GM21367 (cell line): ENCODE results near the gene CCM2L.
"Not testable (repeated sequence)": the region's sequence is repeated elsewhere in the genome, so short reads cannot be mapped to it uniquely, and the experiment has no call there.

Source experiments
- ATAC-seq: cut with Tn5 transposase; IDR thresholded peaks from one replicate; pipeline ENCODE4 v1.9.1; 2021; ENCODE audit not compliant: unreplicated experiment

Gene CCM2L

DNA sequence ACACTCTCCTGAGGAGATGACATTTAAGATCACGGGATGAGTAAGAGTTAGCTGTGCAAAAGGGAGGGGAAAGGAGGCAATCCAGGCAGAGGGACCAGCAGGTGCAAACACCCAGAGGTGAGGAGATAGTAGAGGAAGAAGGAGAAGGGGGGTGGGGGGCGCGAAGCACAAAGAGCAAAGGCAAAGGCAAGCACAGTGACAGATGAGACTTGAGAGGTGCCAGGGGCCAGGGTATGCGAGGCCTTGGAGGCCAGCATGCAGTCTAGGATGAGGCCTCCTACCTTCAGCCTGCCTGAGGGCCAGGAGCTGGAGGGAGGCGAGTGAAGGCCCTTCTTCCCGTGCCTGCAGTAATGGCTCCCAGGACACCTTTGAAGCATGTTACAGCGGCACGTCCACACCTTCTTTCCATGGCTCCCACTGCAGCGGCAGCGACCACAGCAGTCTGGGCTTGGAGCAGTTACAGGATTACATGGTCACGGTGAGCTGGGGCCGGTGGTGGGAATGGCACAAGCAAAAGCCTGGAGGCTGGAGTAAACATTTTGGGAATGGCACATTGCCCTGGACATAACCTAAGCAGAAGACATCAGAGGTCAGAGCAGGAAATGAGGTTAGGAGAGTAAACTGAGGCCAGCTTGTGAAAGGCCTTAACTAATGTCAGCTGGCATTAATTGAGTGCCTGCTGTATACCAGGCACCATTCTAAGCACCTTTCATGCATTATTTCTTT lies 18.6 kb downstream of the CCM2L start:
- no peak for ATAC-seq

DNA sequence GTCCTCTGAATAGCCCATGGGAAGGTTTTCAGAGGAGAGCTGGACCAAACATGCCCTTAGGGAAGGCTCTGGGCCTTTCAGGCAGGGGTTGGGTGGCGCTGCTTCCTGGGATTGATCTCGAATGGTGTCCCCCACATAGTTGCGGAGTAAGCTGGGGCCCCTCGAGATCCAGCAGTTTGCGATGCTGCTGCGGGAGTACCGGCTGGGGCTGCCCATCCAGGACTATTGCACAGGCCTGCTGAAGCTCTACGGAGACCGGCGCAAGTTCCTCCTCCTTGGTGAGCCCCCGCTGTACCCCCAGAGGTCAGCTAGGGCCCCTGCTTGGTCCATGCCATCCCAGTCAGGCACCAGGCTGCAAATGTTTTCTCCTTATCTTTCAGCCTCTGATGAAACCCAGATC lies 19.3 kb downstream of the CCM2L start:
- ATAC-seq, result no peak

DNA sequence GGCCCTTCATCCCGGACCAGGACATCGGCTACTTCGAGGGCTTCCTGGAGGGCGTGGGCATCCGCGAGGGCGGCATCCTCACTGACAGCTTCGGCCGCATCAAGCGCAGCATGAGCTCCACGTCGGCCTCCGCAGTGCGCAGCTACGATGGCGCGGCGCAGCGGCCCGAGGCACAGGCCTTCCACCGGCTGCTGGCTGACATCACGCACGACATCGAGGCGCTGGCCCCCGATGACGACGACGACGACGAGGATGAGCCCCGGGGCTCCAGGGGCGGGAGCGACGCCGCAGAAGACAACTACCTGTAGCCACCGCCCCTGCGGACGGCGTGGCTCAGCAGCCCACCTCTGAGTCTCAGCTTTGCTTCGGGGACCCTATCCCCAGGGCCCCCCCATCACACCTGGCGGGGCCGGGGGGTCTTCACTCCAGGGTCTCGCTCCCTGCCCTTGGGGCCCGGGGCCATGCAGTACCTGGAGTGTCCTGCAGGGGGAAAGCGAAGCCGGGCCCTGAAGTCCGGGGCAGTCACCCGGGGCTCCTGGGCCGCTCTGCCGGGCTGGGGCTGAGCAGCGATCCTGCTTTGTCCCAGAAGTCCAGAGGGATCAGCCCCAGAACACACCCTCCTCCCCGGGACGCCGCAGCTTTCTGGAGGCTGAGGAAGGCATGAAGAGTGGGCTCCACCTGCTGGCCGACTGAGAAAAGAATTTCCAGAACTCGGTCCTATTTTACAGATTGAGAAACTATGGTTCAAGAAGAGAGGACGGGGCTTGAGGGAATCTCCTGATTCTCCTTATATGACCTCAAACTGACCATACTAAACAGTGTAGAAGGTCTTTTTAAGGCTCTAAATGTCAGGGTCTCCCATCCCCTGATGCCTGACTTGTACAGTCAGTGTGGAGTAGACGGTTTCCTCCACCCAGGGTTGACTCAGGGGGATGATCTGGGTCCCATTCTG lies 21.0 kb downstream of the CCM2L start:
- no peak for ATAC-seq

DNA sequence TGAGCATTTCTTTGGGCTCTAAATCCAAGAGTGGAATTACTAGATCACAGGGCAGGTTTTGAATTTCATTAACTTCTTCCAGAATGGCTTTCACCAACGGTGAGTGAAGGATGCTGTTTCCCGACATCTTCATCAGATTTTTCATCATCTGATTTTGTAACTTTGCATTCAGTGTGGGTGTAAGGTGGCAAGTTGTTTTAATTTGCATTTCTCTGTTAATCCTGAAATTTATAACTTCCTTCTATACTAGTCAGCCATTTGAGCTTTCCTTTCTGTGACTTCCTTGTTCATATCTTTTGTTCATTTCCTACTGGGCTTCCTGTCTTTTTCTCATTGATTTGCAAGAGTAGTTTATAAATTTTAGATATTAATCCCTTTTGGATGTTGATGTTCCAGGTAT lies 23.1 kb downstream of the CCM2L start:
- no peak for ATAC-seq

DNA sequence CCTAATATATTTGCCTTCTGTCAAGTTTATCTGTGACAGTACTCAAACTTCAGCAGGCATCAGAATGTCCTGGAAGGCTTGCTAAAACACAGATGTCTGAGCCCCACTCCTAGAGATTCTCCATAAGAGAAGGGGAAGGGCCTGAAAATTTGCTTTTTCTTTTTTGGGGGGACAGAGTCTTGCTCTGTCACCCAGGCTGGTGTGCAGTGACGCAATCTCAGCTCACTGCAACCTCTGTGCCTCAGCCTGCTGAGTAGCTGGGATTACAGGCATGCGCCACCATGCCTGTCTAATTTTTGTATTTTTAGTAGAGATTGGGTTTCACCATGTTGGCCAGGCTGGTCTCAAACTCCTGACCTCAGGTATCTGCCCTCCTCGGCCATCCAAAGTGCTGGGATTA lies 23.5 kb downstream of the CCM2L start:
- not testable (repeated sequence) for ATAC-seq

DNA sequence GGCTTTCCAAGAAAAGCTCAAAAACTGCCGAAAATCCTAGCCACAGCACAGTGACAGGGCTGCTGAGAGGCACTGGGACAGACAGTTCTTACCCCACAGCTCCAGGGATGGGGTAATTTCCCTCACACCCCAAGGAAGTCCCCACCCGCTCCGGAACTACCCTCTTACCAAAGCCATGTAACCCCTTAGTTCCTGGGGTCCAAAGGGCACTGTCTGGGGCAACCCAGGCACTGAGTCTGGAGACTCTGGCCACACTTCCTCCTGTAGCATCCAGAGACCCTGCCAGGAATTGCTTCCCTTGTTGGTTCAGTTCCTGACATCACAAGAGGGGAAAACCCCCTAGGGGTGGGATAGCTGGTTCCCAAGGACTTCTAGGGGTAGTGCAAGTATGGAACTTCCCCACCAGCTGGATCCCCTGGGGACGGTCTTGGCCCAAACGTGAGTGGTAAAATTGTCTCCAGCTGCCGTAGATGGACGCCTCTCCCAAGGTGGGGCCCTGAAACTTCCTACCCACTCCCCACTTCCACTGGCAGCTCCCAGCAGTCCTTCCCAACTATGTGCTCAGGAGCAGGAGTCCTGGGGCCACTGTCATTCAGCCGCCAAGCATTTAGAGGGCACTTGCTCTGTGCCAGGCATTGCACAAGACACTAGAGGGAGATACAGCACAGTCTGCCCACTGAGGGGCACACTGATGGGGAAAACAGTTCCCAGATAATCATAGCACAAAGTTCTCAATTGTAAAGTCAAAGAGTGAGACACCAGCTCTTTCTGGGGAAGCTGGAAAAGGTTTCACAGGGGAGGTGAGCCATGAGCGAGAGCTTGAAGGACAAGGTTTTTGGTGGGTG lies 24.6 kb downstream of the CCM2L start:
- no peak for ATAC-seq

DNA sequence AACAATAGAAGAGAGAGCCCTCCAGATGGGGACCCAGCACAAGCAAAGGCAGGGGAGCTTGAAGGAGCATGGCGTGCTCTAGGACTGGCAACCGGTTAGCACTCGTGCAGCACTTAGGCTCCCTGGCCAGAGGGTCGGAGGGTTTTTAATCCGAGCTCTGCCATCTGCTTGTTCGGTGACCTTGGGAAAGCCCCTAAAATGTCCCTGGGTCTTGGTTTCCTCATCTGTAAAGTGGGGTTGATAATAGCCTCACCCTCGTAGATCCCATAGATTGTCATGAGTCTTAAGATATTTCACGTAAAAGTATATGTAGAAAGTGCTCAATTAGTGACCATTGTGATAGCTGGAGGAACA lies 25.2 kb downstream of the CCM2L start:
- ATAC-seq, result no peak

DNA sequence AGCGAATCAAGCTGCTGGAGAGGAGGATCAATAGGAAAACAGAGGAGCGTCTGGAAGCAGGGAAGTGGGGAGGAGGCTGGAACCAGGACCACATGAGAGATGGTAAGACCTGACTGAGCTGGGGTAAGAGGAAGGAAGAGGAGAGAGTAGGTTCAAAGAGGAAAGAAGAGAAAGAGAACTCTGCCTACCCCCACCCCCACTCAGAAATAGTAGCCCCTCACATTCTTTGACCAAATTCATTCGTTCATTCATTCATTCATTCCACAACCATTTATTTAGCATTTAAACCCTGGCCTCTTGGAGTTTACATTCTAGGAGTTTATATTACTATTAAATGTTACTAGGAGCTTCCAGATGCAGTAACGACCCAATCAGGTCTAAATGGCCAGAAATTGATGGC lies 26.0 kb downstream of the CCM2L start:
- ATAC-seq, result no peak

DNA sequence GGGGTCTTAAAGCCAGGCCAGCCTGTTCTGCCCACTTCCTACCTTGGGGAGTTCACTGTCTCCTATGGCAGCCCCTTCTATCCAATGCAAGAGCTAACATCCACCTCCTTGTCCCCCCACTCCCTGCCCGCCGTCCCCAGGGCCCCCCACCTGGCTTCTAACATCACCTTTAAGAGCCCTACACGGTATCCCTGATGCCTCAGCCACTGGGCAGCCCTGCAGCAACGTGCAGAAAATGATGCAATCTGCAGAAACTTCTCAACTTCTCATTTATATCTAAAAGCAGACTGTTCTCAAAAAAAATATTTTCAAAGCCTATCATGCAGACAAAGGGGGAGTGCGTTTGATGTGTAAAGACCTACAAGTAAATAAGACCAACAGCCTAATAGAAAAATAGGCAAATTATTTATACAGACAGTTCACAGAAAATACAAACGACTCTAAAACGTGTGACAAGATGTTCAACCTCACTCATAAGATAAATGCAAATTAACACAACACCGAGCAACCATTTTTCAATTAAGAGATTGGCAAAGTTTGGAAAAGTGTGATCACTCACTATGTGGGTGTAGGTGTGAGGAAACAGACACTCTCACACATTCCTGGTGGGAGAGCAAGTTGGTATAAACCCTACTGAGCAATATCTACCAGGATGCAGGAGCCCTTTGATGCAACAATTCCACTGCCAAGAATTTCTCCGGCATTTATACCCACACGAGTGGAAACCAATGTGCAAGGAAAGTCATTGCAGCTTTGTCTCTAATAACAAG lies 26.7 kb downstream of the CCM2L start:
- no peak for ATAC-seq

DNA sequence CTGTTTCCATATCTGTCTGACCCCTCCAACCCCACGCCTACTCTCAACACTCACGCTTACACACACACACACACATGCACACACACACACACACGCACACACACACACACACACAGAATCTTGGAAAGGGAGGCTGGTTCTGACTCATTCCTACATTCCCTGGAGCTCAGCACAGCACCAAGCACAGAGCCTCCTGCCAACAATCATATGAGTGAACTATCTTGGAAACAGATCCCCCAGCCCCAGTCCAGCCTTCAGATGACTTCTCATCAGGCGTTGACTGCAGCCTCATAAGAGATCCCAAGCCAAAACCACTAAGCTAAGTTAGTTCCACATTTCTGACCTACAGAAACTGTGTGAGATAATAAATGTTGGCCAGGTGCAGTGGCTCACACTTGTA lies 27.7 kb downstream of the CCM2L start:
- ATAC-seq, result no peak

DNA sequence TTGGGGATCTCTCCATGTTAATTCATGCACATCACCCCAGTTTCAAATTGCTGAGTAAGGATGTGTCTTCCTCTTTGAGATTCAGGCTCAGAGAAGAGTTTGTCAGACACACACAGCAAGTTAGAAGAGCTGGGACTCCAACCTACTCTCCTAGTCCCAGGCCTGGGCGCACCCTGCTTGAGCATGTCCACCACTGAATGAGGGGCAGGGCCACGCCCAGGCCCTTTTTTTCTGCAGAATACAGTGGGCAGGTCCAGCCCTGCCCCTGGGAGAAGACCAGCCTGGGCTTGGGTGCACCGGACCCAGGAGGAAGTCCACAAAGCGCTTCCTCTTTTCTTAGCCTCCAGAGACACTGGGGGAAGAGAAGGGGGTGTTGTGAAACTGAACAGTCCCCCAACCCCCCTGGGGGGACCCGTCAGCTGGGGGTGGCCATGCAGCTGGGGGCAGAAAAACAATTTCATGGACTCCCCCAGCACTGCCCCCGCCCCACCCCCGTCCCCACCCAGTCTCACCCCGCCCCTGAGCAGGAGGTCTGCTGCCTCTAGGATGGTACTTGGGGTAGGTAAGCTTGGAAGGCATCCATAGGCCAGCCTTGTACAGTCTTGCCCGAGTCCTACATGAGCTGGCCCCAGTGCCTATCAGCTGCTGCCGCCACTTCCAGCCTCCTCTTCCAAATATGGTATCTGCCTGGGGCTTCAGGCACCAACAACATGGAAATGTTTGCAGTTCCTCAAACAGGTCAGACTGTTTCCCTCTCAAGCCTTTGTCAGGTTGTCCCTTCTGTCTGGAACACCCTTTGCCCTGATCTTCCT lies 30.1 kb downstream of the CCM2L start:
- no peak for ATAC-seq

DNA sequence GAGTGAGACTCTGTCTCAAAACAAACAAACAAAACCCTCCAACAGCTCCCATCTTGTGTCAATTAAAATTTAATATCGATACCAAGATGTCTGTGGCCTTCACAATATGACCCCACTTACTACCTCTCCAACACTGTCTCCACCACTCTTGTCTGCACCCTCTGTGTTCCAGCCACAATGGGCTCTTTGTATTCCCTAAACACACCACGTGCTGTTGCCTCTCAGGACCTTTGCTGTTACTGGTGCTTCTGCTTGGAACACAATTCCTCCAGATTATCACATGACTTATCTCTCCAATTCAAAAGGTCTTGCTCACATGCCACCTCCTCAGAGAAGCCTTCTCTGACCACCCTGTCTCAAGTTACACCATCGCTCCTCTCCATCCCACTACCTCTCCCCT lies 35.8 kb downstream of the CCM2L start:
- no peak for ATAC-seq

DNA sequence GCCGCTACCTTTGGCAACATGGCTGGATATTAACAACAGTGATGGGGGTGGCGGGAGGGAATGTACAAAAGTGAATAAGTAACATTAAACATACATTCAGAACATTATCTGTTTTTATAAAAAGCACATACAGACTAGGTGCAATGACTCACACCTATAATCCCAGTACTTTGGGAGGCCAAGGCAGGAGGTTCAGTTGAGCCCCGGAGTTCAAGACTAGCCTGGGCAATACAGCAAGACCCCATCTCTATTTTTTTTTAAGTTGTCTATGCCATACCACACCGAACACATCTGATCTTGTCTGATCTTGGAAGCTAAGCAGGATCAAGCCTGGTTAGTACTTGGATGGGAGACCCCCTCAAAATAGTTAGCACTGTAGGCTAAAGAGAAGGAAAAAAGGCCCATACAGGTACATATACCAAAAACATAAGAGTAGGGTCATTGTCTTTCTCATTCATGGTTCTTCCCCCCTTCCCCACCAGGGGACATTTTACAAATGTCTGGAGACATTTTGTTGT lies 40.1 kb downstream of the CCM2L start:
- no peak for ATAC-seq

DNA sequence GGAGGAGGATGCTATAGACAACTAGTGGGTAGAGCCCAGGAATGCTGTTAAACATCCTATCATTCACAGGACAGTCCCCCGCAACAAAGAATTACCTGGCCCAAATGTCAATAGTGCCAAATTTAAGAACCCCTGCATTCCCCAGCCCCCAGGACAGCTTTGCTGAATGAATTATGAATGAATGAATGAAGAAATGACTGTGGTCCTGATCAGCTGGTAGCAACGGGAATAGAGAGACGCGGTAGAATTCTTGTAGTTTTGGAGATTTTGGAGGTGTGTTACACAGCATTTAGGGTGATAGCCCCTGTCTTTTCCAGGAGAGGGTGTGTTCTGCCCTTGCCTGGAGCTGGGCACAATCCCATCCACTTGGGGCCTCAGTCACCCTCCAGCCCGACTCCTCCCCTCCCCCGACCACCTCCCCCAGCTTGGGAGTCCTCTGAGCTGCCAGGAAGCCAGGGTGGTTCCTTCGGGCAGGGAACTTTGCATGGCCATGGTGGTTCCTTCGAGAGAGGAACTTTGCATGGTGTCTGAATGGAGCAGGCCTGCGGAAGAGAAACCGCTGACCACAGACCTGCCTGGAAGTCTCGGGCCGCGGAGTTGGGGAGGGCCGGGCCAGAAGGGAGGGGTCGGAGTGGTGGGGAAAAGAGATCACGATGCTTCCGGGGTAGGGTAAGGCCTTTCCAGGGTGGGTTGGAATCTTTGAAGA lies 40.8 kb downstream of the CCM2L start:
- ATAC-seq, result no peak

DNA sequence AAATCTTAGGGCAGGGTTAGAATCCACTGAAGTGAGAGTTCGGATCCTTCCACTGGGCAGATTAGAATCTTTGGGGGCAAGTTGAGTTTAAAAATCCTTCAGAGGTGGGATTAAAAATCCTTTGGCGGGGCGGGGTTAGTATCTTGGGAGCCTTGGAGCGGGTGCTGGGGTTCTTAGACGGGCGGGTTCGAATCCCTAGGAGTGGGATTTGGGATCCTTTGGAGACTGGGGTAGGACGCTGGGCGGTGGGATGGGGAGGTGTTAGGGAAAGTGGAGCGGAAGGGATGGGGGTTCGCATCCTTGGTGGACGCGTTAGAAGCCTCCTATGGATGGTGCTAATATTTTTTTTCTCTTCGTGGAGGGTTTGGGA lies 41.5 kb downstream of the CCM2L start:
- ATAC-seq, result no peak

DNA sequence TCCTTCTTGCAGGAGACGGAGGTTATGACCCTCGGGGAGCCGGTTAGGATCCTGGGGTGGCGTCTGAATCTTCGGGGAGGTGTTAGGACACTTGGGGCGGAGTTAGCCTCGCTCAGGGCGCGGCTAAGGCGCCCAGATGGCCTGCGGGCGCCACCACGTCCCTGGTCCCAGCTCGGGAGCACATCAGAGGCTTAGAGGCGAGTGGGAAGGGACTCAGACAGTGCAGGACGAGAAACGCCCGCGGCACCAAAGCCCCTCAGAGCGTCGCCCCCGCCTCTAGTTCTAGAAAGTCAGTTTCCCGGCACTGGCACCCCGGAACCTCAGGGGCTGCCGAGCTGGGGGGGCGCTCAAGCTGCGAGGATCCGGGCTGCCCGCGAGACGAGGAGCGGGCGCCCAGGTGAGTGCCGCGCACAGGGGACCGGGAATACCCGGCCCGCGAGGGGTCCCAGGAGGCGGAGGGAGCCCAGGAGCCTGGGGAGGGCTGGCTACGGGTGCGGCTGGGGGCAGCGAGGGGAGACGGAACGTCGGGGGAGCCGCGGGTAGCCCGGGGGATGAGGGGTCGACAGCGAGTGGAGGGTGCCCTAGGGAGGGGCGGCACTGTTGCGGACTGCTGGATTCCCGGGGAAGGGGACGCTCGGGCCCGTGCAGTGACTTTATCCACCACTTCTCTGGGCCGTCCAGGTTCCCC lies 42.0 kb downstream of the CCM2L start, which contains the start of gene HCK:
Gene HCK, plus strand, starts transcription at position 153 of the 688 bp plus-strand sequence.
- ATAC-seq, result no peak

DNA sequence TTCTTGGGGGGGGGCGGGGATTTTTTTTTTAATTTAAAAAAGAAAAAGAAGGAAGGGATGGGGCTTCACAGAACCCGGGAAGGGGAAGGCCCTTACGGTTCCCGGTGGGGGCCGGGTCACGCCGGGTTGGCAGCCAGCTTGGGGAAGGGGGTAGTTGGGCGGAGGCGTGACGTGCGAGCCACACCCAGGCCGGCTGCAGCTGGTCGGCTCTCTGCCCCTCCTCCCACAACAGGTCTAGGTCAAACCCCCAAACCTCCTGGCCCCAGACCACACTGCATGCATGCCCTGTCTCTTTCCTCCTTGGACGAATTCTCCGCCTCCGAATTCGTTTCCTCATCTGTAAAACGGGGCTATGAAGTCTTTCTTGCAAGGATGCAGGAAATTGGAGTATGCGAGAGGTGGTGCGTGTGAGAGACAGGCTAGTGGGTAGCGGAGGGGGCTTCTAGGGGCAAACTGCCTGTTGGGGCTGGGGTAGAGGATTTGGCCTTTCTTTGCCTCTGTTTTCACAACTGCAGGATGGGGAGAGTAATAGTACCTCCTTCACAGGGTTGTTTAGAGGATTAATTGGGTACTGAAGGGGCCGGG lies 42.6 kb downstream of the CCM2L start:
- no peak for ATAC-seq

DNA sequence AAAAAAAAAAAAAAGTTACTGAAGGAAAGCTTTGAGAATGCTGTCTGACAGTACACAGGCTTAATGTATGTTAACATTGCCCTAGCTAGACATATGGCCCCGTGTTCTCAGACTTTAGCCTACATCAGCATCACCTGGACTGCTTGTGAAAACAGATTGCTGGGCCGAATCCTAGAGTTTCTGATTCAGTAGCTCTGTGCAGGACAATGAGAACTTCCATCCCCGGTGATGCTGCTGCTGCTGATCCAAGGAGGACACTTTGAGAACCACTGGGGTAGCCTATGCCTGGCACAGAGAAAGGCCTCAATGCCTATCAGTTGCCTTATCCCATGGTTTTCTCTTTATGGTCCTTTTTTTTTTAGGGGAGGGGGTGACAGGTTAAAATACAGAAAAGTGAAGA lies 43.4 kb downstream of the CCM2L start:
- ATAC-seq, result no peak
